B cell (primary cell): ENCODE results near the gene UBE2F. TPM values are rescaled to one million over a fixed set of nuclear protein-coding genes. Genes with fewer than 3 reads are reported as not detected.
A peak's percentile ranks its signal among the peaks of the same experiment; 100 is the strongest.

ENCODE experiments used
- ATAC-seq: fragments of 200-7000 bp; cut with Tn5 transposase; one replicate; pipeline ENCODE4 v1.10.0; 2021; ENCODE audit warnings: low read depth, mild to moderate bottlenecking, moderate number of reproducible peaks, moderate library complexity
- CTCF ChIA-PET: fragments of 350-600 bp; sonication (Branson Sonifier 250); formaldehyde crosslinking; loops from one replicate; lab custom pipeline; 2021; ENCODE audit warnings: antibody characterized with exemption, inconsistent platforms; lab: Charles Lee
- POLR2A ChIA-PET: fragments of 350-600 bp; sonication (Branson Sonifier 250); formaldehyde crosslinking; loops from one replicate; lab custom pipeline; 2021; ENCODE audit warnings: antibody characterized with exemption; lab: Charles Lee
- DNase-seq: peaks from one replicate; pipeline ENCODE4 v3.0.0; 2013
- H2AFZ ChIP-seq: 2 replicates; pipeline ENCODE4 v1.6.1; 2012; ENCODE audit warnings: mild to moderate bottlenecking, low read depth, low read length; ENCODE audit not compliant: insufficient read depth, poor library complexity, severe bottlenecking
- H3K27ac ChIP-seq, 2 donors: 1 replicate in 1 of 2; 2 replicates in 1 of 2; pipeline ENCODE4 v1.5.1; 2012 to 2013; ENCODE audit warnings: low read length in 2 of 2, mild to moderate bottlenecking in 2 of 2, moderate library complexity in 1 of 2
- H3K27me3 ChIP-seq, 4 experiments: fragments of 200-600 bp in 1 of 4; sonication (generic) in 1 of 4; replicated peaks in 1 of 4; 1 replicate in 2 of 4; 2 replicates in 2 of 4; pipeline versions ENCODE4 v1.6.1 to v1.7.0; 2013 to 2016; ENCODE audit warnings: low read length in 3 of 4, mild to moderate bottlenecking in 2 of 4, mixed read lengths in 1 of 4, moderate library complexity in 1 of 4; ENCODE audit not compliant: insufficient read depth in 4 of 4, control insufficient read depth in 3 of 4; ENCODE audit errors: control extremely low read depth in 1 of 4
- H3K36me3 ChIP-seq, 2 experiments: replicated peaks in 1 of 2; 1 replicate in 1 of 2; 2 replicates in 1 of 2; pipeline versions ENCODE4 v1.6.1 to v1.7.1; 2013; ENCODE audit warnings: low read length in 1 of 2; ENCODE audit not compliant: insufficient read depth in 2 of 2, control insufficient read depth in 1 of 2; ENCODE audit errors: control extremely low read depth in 1 of 2, extremely low read depth in 1 of 2
- H3K4me1 ChIP-seq, 2 donors: fragments of 200-600 bp in 1 of 2; sonication (generic) in 1 of 2; 1 replicate in 1 of 2; 2 replicates in 1 of 2; pipeline versions ENCODE4 v1.5.1 to v1.6.1; 2013 to 2017; ENCODE audit warnings: low read length in 2 of 2; ENCODE audit not compliant: control insufficient read depth in 2 of 2, insufficient read depth in 2 of 2
- H3K4me2 ChIP-seq: replicated peaks from 2 replicates; pipeline ENCODE3; 2012; ENCODE audit warnings: mild to moderate bottlenecking, low read depth, low read length; ENCODE audit not compliant: poor library complexity, severe bottlenecking
- H3K4me3 ChIP-seq, 5 experiments: fragments of 200-600 bp in 1 of 5; sonication (generic) in 1 of 5; 1 replicate in 3 of 5; 2 replicates in 2 of 5; pipeline versions ENCODE4 v1.5.1 to v1.7.0; 2011 to 2016; ENCODE audit warnings: low read length in 4 of 5, mild to moderate bottlenecking in 4 of 5, low read depth in 2 of 5, control low read depth in 1 of 5, moderate library complexity in 1 of 5; ENCODE audit not compliant: insufficient read depth in 1 of 5; ENCODE audit errors: control extremely low read depth in 1 of 5, extremely low read depth in 1 of 5
- H3K79me2 ChIP-seq: fragments of 200-600 bp; sonication (generic); one replicate; pipeline ENCODE4 v1.6.0; 2016; ENCODE audit warnings: low read length; ENCODE audit not compliant: control insufficient read depth, insufficient read depth
- H3K9ac ChIP-seq: fragments of 200-600 bp; sonication (generic); 2 replicates; pipeline ENCODE4 v1.6.1; 2017; ENCODE audit warnings: mild to moderate bottlenecking, low read length, moderate library complexity
- H3K9me3 ChIP-seq, 3 donors: one replicate each; pipeline versions ENCODE4 v1.6.1 to v1.7.1; 2013; ENCODE audit warnings: low read length in 2 of 3; ENCODE audit not compliant: control insufficient read depth in 2 of 3, insufficient read depth in 1 of 3; ENCODE audit errors: control extremely low read depth in 1 of 3
- H4K20me1 ChIP-seq: 2 replicates; pipeline ENCODE4 v1.6.0; 2012; ENCODE audit warnings: mild to moderate bottlenecking, low read length; ENCODE audit not compliant: insufficient read depth, control insufficient read depth, poor library complexity, severe bottlenecking
- H3K27ac Mint-ChIP-seq: one replicate; pipeline ENCODE4 v1.8.0; 2021; ENCODE audit warnings: mixed read lengths
- H3K27me3 Mint-ChIP-seq: one replicate; pipeline ENCODE4 v1.8.0; 2021; ENCODE audit warnings: mixed read lengths
- H3K4me1 Mint-ChIP-seq: one replicate; pipeline ENCODE4 v1.8.0; 2021; ENCODE audit warnings: mixed read lengths
- H3K4me3 Mint-ChIP-seq: one replicate; pipeline ENCODE4 v1.8.0; 2021; ENCODE audit warnings: mixed read lengths
- H3K9me3 Mint-ChIP-seq: one replicate; pipeline ENCODE4 v1.8.0; 2022; ENCODE audit warnings: mixed read lengths; ENCODE audit not compliant: insufficient read depth
- CTCF ChIP-seq: fragments of 200-600 bp; IDR thresholded peaks from one replicate; pipeline ENCODE4 v1.8.0; 2022; ENCODE audit warnings: antibody characterized with exemption, mild to moderate bottlenecking
- EZH2 ChIP-seq: IDR thresholded peaks from 2 replicates; pipeline ENCODE4 v1.6.1; 2012; ENCODE audit warnings: borderline replicate concordance, low read depth, mild to moderate bottlenecking, moderate library complexity, low read length; ENCODE audit not compliant: insufficient read depth, poor library complexity, severe bottlenecking
- WGBS: methylation state at CpG from one replicate; pipeline ENCODE4 v1.1.5; 2013; ENCODE audit warnings: missing lambda C conversion rate; ENCODE audit not compliant: insufficient coverage; 5-methylcytosine and 5-hydroxymethylcytosine counted together
- intact Hi-C: fragments of 100-400 bp; cut with micrococcal nuclease; formaldehyde crosslinking; loops from one replicate; pipeline ENCODE4 v1.10.0; 2022
- polyA plus RNA-seq: library from polyadenylated mRNA; depleted of rRNA; stranded (reverse); fragments of >200 nt; gene quantifications from 2 replicates; pipeline ENCODE4 v1.2.3, GENCODE V29; 2012
- total RNA-seq, 2 donors: library from RNA; stranded (reverse); fragments of 120-200 nt in 1 of 2; gene quantifications; 1 replicate in 1 of 2; 2 replicates in 1 of 2; pipeline versions ENCODE4 v1.2.3 to v1.2.4, GENCODE V29; 2013 to 2022

The UBE2F gene
- total and polyA plus RNA-seq, 2 donors (not counting 1 experiment from before 2014, with no cell fraction given): 22.5 to 57.6 TPM

GRCh38 chr2:237922641-237923361, 44.0 kb upstream of the UBE2F start:
- H3K4me2 ChIP-seq: peak overlapping the region; percentile 68
- no peak overlapping the region for H3K4me3 ChIP-seq
- Mint-ChIP-seq H3K27me3 (no peaks in the 10 kb centered on the region), H3K4me1 (peaks cover 18% of the 10 kb centered on the region), H3K27ac (no peak overlapping the region), H3K9me3 (no peaks in the 10 kb centered on the region), H3K4me3 (peak overlapping the region; percentile 65)
- no peak overlapping the region for H3K27ac ChIP-seq
- ChIA-PET CTCF (interaction anchor here (0.6 to 1.7 kb wide), 21 partner anchors 9 to 340 kb away, joined by 3 to 17 read pairs (median 4); no protein-coding TSS in a partner anchor), POLR2A (interaction anchor here (0.9 to 1.6 kb wide), 2 partner anchors 24 to 64 kb away, joined by 4 to 9 read pairs; no protein-coding TSS in a partner anchor)
- DNase-seq: peak; percentile 17
- H3K27me3 ChIP-seq: peaks cover 0 to 8% (median 0%) of the 10 kb centered on the region in 4 experiments
- H3K36me3 ChIP-seq: no peaks in the 10 kb centered on the region
- peaks cover 0 to 4% (median 0%) of the 10 kb centered on the region in 3 donors for H3K9me3 ChIP-seq
- no peaks in the 10 kb centered on the region for H4K20me1 ChIP-seq
- peak overlapping the region; percentile 78 for H2AFZ ChIP-seq
- no peaks in the 10 kb centered on the region for H3K79me2 ChIP-seq
- peaks cover 0 to 5% of the 10 kb centered on the region in 2 donors for H3K4me1 ChIP-seq
- no peak for ATAC-seq
- intact Hi-C loops: loop anchor here (2.0 to 5.0 kb wide), 4 partner anchors 18 to 340 kb away; partner anchors contain the start of genes RAMP1 and UBE2F
- 44% methylated on average over 13 of the region's 13 CpGs for WGBS
- TF ChIP-seq EZH2 (no peak), CTCF (no peak)
- H3K9ac ChIP-seq: no peak overlapping the region
